ENCODE results near the gene SNX10. TPM values are rescaled to one million over a fixed set of nuclear protein-coding genes. Genes with fewer than 3 reads are reported as not detected.

SNX10 gene
- total and polyA plus RNA-seq, 2 of the 4 experiments (the other 2 are of a cell fraction): not detected

DNA sequence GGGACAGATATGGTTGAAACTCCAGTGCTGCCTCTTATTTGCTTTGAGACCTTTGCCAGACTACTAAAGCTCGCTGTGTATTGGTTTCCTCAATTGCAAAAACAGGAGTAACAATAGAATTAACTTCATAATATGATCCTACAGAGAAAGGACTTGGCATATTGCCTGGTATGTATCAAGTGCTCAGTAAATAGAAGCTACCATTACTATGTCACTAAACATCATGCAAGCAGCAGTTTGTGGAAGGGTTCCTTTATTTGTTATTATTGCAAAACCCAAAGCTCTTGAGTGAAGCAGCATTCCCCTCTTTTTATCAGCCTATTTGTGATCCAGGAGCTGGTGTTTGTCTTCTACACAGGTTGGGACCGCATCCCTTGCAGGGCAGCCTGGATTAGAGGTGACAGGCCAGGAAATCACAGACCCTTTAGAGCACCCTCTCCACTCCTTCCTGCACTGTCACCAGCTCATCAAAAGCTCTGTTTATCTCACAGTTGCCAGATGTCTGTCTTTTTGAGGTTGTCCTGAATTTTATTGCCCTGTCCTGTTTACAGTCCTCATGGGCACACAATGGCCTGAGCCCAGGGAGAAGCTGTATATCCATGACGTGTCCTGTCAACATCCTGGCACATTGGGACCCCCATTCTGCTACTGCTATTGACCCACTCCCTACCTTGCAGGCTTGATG is 121.5 kb downstream of the SNX10 start:
- Histone ChIP-seq H2AK5ac (ENCODE audit: low read depth, low read length) (no peak overlapping the region), H3K4me2 (ENCODE audit: low read depth, low read length) (no peak overlapping the region), H3K4ac (ENCODE audit: low read depth, low read length) (no peak overlapping the region), H4K5ac (ENCODE audit: low read depth, low read length) (no peak overlapping the region), H2AFZ (replicated peaks; ENCODE audit: low read length, poor library complexity) (no peak overlapping the region), H3K9me3 (ENCODE audit: control insufficient read depth, insufficient read depth, low read length) (no peaks in the 10 kb centered on the region), H4K20me1 (ENCODE audit: insufficient read depth, low read length) (no peaks in the 10 kb centered on the region), H2BK5ac (ENCODE audit: low read depth, low read length, poor library complexity, severe bottlenecking) (no peak overlapping the region), H4K8ac (ENCODE audit: low read depth in 2 of 2, low read length in 2 of 2) (no peak overlapping the region), H3K23ac (ENCODE audit: low read depth, low read length) (no peak overlapping the region), H3K56ac (ENCODE audit: extremely low read depth, insufficient read depth, low read length) (no peak overlapping the region), H3K4me1 (ENCODE audit: control insufficient read depth, insufficient read depth, low read length) (no peaks in the 10 kb centered on the region), H3K27me3 (ENCODE audit: control insufficient read depth, insufficient read depth, low read length) (no peaks in the 10 kb centered on the region), H2AK9ac (replicated peaks; ENCODE audit: low read depth, low read length, poor library complexity) (no peak overlapping the region), H3K9me1 (ENCODE audit: insufficient read depth, low read length) (no peaks in the 10 kb centered on the region), H3K36me3 (ENCODE audit: control insufficient read depth, insufficient read depth, low read length) (no peaks in the 10 kb centered on the region), H2BK20ac (ENCODE audit: low read depth, low read length) (no peak overlapping the region), H3K27ac (ENCODE audit: insufficient read depth, low read length) (no peak overlapping the region), H2BK15ac (ENCODE audit: low read depth, low read length) (no peak overlapping the region), H2BK120ac (ENCODE audit: low read depth, low read length) (no peak overlapping the region), H3K79me1 (ENCODE audit: low read depth in 1 of 2, low read length in 2 of 2) (no peaks in the 10 kb centered on the region), H3K4me3 (ENCODE audit: insufficient read depth, low read depth, low read length) (no peak overlapping the region), H3K18ac (ENCODE audit: low read depth, low read length) (no peak overlapping the region), H3K14ac (replicated peaks; ENCODE audit: low read depth, low read length) (no peak overlapping the region), H3K9ac (ENCODE audit: low read depth, low read length) (no peak overlapping the region), H4K91ac (ENCODE audit: insufficient read depth, low read depth, low read length) (no peak overlapping the region)
- no peak for TF ChIP-seq RCOR1 (IDR thresholded peaks at IDR 0.05; ENCODE audit: insufficient replicate concordance, low read length)
- TF ChIP-seq, protein P1, sequence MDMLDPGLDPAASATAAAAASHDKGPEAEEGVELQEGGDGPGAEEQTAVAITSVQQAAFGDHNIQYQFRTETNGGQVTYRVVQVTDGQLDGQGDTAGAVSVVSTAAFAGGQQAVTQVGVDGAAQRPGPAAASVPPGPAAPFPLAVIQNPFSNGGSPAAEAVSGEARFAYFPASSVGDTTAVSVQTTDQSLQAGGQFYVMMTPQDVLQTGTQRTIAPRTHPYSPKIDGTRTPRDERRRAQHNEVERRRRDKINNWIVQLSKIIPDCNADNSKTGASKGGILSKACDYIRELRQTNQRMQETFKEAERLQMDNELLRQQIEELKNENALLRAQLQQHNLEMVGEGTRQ (IDR thresholded peaks at IDR 0.05; ENCODE audit: low read depth, low read length): no peak
- ATAC-seq (ENCODE audit: low read depth) (no peak), DNase-seq (no peak)
- ChIA-PET POLR2A (ENCODE audit: unreplicated experiment) (no interaction called here), CTCF (interaction anchor here (0.8 kb wide), 1 partner anchor 10 kb away, joined by 3 read pairs; no protein-coding TSS in a partner anchor)
- dilution Hi-C loops (cut with HindIII; ENCODE audit: low sequenced_read_pairs, unreplicated experiment) (no loop called here), intact Hi-C loops (cut with micrococcal nuclease) (no loop called here), in situ Hi-C loops (cut with MboI; ENCODE audit: low sequenced_read_pairs) (no loop called here)
- WGBS, 2 experiments (ENCODE audit: extremely low coverage in 2 of 2, insufficient read length in 1 of 2): 20% methylated on average over 1 of the region's 3 CpGs; no CpG with 5 or more reads in 1 of the 2 experiments
- BruUV-seq (replicated peaks): no TSS peak

Measured in IMR-90 (cell line).